NCI-H187 (cell line): ENCODE measurements around the gene RPLP1.
"Not testable (repeated sequence)": the region's sequence is repeated elsewhere in the genome, so short reads cannot be mapped to it uniquely, and the experiment has no call there.

Experiments used
- DNase-seq, 2 experiments: peaks; one replicate each; lab custom pipeline; 2025; lab: John Stamatoyannopoulos, UW

RPLP1 gene

DNA sequence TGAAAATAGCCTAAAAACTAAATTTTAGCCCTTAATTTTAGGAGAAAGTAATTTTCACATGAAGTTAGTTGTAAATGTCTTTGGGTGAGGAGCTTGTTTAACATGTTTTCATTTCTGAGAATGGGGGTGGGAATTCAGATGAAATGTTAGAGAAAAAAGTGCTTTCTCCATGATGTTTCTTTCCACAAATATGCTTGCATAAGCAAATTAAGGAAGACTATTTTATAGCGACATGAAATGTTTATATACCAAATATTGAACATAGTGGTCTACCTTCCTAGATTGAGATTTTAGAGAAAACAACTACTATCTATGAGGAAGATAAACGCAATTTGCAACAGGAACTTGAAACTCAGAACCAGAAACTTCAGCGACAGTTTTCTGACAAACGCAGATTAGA is 13.0 kb upstream of the RPLP1 start:
- no peak for DNase-seq

- DNase-seq: no peak
Observed at GRCh38 chr15:69443032-69443611, 9.5 kb upstream of the RPLP1 start.

- DNase-seq: no peak
Observed at GRCh38 chr15:69444686-69445085, 7.9 kb upstream of the RPLP1 start.

DNA sequence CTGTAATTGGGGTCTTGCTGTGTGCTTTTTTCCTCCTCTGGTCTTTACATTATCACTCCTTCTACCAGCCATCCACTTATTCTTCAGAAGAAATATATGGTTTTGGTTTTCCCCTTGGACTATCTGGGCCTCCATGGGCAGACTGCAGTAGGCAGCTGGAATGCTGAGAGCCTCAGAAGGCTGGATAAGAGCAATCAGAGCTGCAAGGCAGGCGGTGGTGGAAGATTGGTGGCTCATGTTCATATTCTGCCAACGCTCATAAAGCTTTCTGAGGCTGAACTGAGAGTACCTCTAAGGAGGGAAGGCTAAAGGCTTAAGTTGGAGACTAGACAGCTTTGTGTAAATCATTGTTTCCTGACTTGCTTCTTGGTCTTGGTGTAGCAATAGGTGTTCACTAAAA is 5.7 kb upstream of the RPLP1 start:
- no peak for DNase-seq

DNA sequence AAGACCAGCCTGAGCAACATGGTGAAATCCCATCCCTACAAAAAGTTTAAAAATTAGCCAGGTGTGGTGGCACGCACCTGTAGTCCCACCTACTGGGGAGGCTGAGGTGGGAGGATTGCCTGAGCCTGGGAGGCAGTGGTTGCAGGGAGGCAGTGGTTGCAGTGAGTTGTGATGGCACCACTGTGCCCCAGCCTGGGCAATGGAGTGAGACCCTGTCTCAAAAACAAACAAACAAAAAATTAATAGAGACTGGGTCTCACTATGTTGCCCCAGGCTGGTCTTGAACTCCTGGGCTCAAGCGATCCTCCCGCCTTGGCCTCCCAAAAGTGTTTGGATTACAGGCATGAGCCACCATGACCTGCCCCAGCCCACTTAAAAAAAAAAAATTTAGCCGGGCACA is 2.4 kb upstream of the RPLP1 start:
- not testable (repeated sequence) for DNase-seq

DNA sequence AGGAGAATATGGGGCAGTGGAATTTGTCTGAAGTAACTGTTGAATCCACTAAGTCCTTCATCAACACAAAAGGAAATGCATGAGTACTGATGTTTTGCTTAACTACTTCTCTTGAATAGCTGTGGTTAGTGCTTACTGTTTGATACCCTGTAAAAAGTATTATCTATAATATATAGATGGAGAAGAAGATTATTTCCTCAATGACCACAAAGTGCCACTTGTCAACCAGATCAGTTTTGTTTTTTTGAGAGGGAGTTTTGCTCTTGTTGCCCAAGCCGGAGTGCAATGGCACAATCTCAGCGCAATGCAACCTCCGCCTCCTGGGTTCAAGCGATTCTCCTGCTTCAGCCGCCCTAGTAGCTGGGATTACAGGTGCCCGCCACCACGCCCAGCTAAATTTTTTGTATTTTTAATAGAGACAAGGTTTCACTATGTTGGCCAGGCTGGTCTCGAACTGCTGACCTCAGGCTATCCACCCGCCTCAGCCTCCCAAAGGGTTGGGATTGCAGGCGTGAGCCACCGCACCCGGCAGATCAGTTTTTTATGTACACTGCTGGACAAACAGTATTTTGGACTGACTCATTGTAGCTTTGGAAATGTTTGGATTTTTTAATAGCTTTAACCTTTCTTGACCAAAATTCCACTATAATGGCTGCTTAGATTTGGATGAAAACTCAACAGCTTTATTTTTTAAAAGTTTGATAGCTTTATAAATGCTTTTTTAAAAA is 1.5 kb upstream of the RPLP1 start:
- no peak for DNase-seq

DNA sequence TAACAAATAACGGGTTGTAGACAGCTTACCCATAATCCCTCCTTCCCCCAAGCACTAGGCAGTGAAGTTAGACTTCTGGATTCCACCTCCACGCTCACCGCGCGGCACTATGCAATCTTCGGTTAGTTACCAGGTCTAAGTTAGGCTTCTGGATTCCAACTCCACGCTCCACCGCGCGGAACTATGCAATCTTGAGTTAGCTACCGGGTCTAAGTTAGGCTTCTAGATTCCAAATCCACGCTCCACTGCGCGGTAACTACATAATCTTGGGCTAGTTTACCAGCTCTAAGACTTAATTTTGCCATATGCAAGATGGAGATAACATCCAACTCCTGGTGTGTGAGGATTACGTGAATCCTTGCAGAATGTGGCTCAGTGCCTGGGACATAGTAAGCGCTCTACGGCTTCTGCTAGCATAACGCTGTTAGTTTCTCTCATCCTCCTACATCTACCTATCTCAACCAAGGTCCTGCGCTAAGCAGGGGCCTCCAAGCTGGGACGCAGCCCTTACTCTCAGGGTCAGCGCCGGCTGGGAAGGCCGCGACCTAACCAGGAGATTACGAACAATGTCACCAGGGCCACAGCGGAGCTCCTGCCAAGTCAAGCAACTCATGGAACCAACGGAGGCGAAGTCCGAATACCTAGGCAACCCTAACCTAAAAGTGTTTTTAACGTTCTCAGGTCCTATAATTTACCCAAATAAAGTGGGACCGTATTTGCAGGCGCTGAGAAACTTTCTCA is 497 bp upstream of the RPLP1 start:
- no peak for DNase-seq

- DNase-seq: no peak
Observed at GRCh38 chr15:69454953-69455352, 2.3 kb downstream of the RPLP1 start.

DNA sequence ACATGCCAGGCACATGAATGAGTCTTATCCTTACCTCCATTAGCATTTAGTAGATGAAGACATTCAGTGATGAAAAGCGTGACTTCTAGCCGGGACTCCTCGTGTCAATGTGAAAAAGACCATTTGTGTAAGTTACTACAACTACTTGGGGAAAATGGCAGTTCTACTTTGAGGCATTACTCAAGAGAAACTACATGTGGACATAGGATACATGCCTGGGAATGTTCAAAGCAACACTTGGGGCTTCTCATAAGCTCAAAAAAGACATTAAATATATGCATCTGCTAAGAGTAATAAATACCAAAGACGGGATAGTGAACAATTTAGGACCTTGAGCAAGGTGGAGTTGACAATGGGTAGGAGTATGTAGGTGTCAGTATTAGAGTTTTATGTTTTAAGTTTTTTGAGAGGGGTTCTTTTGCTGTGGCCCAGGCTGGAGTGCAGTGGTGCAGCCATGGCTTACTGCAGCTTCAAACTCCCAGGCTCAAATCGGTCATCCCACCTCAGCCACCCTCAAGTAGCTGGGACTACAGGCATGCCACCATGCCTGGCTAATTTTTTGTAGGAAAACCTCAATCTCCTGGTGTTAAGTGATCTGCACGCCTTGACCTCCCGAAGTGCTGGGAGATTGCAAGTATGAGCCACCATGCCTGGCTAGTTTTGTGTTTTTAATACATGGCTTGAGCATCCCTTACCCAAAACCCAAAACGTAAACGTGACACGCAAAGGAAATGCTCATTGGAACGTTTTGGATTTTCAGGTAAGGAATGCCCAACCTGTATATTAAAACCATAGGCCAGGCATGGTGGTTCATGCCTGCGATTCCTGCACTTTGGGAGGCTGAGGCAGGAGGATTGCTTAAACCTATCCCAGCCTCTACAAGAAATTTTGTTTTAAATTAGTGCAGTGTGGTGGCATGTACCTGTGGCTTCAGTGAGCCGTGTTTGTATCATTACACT is 3.9 kb downstream of the RPLP1 start:
- DNase-seq: no peak

- DNase-seq: no peak
Observed at GRCh38 chr15:69457304-69458280, 5.0 kb downstream of the RPLP1 start.

GRCh38 chr15:69459066-69459465 is 6.4 kb downstream of the RPLP1 start:
- DNase-seq: no peak

GRCh38 chr15:69460481-69460880 is 7.9 kb downstream of the RPLP1 start:
- no peak for DNase-seq

GRCh38 chr15:69462030-69462492 is 9.4 kb downstream of the RPLP1 start:
- no peak for DNase-seq

GRCh38 chr15:69462493-69463181 is 10.0 kb downstream of the RPLP1 start:
- DNase-seq: peak; percentile 78 to 92

DNA sequence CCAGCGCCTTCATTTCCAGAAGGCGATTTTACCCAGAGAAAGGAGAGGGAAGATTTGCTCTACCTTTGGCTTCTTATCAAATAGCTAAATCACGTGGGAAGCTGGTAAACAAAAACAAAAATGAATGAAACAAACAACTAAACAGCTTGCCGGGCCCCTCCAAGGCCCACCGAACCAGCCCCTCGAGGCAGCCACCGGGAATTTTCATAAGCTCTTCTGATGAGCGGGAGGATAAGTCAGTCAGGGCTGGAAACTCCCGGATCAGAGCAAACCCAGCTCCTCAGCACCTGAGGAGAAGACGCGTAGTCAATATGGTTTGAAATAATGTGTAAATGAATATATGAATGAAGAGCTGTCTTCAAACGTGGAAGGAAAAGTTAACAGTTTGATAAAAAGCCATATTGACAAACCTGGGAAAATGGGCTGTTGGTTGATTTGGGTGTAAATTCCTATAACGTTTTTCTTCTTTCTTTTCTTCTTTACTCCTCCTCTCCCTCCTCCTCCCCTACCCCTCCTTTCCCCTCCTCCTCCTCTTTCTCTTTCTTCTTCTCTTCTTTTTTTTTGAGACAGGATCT is 10.7 kb downstream of the RPLP1 start:
- DNase-seq: no peak

DNA sequence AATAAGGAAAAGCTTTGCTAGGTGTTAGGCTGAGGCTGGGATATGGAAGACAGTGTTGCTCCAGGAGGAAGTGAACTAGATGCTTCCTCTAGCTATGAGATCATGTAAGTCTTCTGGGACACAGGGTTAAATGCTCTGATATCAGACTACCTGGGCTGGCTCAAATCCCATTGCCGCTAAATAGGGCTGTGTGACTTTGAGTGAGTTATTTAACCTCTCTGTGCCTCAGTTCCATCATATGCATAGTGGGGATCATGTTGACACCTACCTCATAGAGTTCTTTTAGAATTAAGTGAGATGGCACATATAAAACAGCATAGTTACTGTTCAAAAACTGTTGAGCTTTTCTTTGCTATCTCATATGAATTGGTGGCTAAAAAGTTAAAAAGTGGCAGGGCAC is 12.6 kb downstream of the RPLP1 start:
- no peak for DNase-seq

- DNase-seq: no peak
Observed at GRCh38 chr15:69466733-69467132, 14.1 kb downstream of the RPLP1 start.

- DNase-seq: peak; percentile 31 to 33
Observed at GRCh38 chr15:69467636-69468035, 15.0 kb downstream of the RPLP1 start.

GRCh38 chr15:69468241-69469121 is 15.9 kb downstream of the RPLP1 start:
- peak; percentile 82 to 93 for DNase-seq
